ENCODE measurements around the gene TNKS1BP1. TPM values are rescaled to one million over a fixed set of nuclear protein-coding genes. Genes with fewer than 3 reads are reported as not detected.

TNKS1BP1 gene
- total RNA-seq, 3 donors from 2014 or later (not counting 1 experiment from before 2014, with no cell fraction given): 4.3 to 9.3 (median 7.5) TPM

DNA sequence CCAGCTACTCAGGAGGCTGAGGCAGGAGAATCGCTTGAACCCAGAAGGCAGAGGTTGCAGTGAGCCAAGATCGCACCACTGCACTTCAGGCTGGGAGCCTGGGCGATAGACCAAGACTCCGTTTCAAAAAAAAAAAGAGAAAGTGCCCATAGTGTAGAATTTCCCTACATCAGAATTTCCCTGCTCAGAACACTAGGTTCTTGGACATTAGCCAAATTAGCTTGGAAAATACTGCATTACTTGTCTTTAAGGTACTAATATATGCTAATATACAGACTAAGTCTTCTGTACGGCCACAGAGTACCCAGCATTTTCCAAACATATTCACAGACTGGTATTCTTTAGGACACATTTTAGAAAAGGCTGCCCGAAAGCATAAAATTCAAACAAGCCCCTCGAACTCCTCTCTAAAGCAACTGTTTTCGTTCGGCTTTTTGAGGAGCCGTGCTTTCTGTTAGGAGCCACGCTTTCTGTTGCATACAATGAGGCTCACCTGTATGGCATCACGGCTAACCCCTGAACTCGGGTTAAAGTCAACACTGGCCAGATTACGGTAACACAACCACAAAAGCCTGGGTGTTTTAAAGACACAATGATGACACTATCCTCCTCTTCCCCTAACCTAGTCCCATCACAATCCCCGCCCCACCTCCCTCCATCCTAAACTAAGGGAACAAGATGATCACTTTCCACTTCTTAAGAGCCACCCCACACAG is 18.4 kb downstream of the TNKS1BP1 start:
- H3K9me3 Mint-ChIP-seq: no peaks in the 10 kb centered on the region
- no peak for DNase-seq
- no peak overlapping the region for H3K27ac Mint-ChIP-seq
- peaks cover 5% of the 10 kb centered on the region for H3K4me1 ChIP-seq (ENCODE audit: control insufficient read depth, insufficient read depth, low read length)
- intact Hi-C loops (cut with micrococcal nuclease): no loop called here
- H3K4me3 Mint-ChIP-seq: no peak overlapping the region
- ATAC-seq: no peak
- whole genome bisulfite sequencing (ENCODE audit: insufficient coverage): 92% methylated on average over 15 of the region's 15 CpGs
- H3K27me3 ChIP-seq (ENCODE audit: control insufficient read depth, insufficient read depth, low read length): no peaks in the 10 kb centered on the region
- no peaks in the 10 kb centered on the region for H3K27me3 Mint-ChIP-seq (ENCODE audit: low read depth in 2 of 2)
- no peaks in the 10 kb centered on the region for H3K36me3 Mint-ChIP-seq
- H3K4me1 Mint-ChIP-seq: peaks cover 0 to 15% of the 10 kb centered on the region in 2 donors
- H3K27ac ChIP-seq (ENCODE audit: low read length): no peak overlapping the region
- H3K36me3 ChIP-seq (ENCODE audit: control insufficient read depth, insufficient read depth, low read length): no peaks in the 10 kb centered on the region
- TF ChIP-seq, protein P1, sequence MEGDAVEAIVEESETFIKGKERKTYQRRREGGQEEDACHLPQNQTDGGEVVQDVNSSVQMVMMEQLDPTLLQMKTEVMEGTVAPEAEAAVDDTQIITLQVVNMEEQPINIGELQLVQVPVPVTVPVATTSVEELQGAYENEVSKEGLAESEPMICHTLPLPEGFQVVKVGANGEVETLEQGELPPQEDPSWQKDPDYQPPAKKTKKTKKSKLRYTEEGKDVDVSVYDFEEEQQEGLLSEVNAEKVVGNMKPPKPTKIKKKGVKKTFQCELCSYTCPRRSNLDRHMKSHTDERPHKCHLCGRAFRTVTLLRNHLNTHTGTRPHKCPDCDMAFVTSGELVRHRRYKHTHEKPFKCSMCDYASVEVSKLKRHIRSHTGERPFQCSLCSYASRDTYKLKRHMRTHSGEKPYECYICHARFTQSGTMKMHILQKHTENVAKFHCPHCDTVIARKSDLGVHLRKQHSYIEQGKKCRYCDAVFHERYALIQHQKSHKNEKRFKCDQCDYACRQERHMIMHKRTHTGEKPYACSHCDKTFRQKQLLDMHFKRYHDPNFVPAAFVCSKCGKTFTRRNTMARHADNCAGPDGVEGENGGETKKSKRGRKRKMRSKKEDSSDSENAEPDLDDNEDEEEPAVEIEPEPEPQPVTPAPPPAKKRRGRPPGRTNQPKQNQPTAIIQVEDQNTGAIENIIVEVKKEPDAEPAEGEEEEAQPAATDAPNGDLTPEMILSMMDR (IDR thresholded peaks at IDR 0.05): no peak
- H3K9me3 ChIP-seq (ENCODE audit: control insufficient read depth, insufficient read depth, low read length): no peaks in the 10 kb centered on the region
- H3K4me3 ChIP-seq (ENCODE audit: low read length): no peak overlapping the region

- Histone ChIP-seq H3K27ac (ENCODE audit: low read length) (no peak overlapping the region), H3K4me1 (ENCODE audit: control insufficient read depth, insufficient read depth, low read length) (no peaks in the 10 kb centered on the region), H3K27me3 (ENCODE audit: control insufficient read depth, insufficient read depth, low read length) (no peaks in the 10 kb centered on the region), H3K36me3 (ENCODE audit: control insufficient read depth, insufficient read depth, low read length) (no peaks in the 10 kb centered on the region), H3K9me3 (ENCODE audit: control insufficient read depth, insufficient read depth, low read length) (no peaks in the 10 kb centered on the region), H3K4me3 (ENCODE audit: low read length) (no peak overlapping the region)
- H3K27me3 Mint-ChIP-seq (ENCODE audit: low read depth in 2 of 2): no peaks in the 10 kb centered on the region
- DNase-seq: no peak
- 93% methylated on average over 8 of the region's 8 CpGs for WGBS (ENCODE audit: insufficient coverage)
- no peak for ATAC-seq
- H3K27ac Mint-ChIP-seq: no peak overlapping the region
- no peak overlapping the region for H3K4me3 Mint-ChIP-seq
- peaks cover 0 to 10% of the 10 kb centered on the region in 2 donors for H3K4me1 Mint-ChIP-seq
- TF ChIP-seq, protein P1 (IDR thresholded peaks at IDR 0.05): no peak
- H3K9me3 Mint-ChIP-seq: no peaks in the 10 kb centered on the region
- no peaks in the 10 kb centered on the region for H3K36me3 Mint-ChIP-seq
- intact Hi-C loops (cut with micrococcal nuclease): no loop called here
Observed at GRCh38 chr11:57305523-57305922, 19.2 kb downstream of the TNKS1BP1 start.

- H3K27ac ChIP-seq (ENCODE audit: low read length): no peak overlapping the region
- ATAC-seq (no peak), DNase-seq (no peak)
- H3K9me3 ChIP-seq (ENCODE audit: control insufficient read depth, insufficient read depth, low read length): peaks cover 4% of the 10 kb centered on the region
- Mint-ChIP-seq H3K9me3 (no peaks in the 10 kb centered on the region), H3K4me1 (no peaks in the 10 kb centered on the region), H3K27ac (no peak overlapping the region), H3K36me3 (no peaks in the 10 kb centered on the region), H3K4me3 (no peak overlapping the region), H3K27me3 (ENCODE audit: low read depth in 2 of 2) (no peaks in the 10 kb centered on the region)
- H3K36me3 ChIP-seq (ENCODE audit: control insufficient read depth, insufficient read depth, low read length): no peaks in the 10 kb centered on the region
- TF ChIP-seq, protein P1 (IDR thresholded peaks at IDR 0.05): no peak
- intact Hi-C loops (cut with micrococcal nuclease): no loop called here
- no peaks in the 10 kb centered on the region for H3K27me3 ChIP-seq (ENCODE audit: control insufficient read depth, insufficient read depth, low read length)
- 89% methylated on average over 8 of the region's 8 CpGs for WGBS (ENCODE audit: insufficient coverage)
- no peaks in the 10 kb centered on the region for H3K4me1 ChIP-seq (ENCODE audit: control insufficient read depth, insufficient read depth, low read length)
- no peak overlapping the region for H3K4me3 ChIP-seq (ENCODE audit: low read length)
Observed at GRCh38 chr11:57303990-57304579, 20.7 kb downstream of the TNKS1BP1 start.

All from natural killer cell (primary cell).